ENCODE data around the gene IRF5. TPM values are rescaled to one million over a fixed set of nuclear protein-coding genes. Genes with fewer than 3 reads are reported as not detected.

Gene IRF5
- total RNA-seq, 1 experiment from 2014 or later: not detected

GRCh38 chr7:128928882-128929788 is 8.6 kb upstream of the IRF5 start:
- no TSS peak for BruUV-seq (replicated peaks)
- no peaks in the 10 kb centered on the region for H3K27me3 ChIP-seq (replicated peaks; ENCODE audit: insufficient read depth, low read depth, low read length, poor library complexity)
- DNase-seq (ENCODE audit: low spot score): no peak
- no peaks in the 10 kb centered on the region for H3K4me1 ChIP-seq (ENCODE audit: insufficient read depth, low read length, poor library complexity, severe bottlenecking)
- TF ChIP-seq EZH2 (IDR thresholded peaks at IDR 0.05; ENCODE audit: borderline replicate concordance, low read depth, low read length, poor library complexity, severe bottlenecking): no peak
- TF ChIP-seq, protein P1, sequence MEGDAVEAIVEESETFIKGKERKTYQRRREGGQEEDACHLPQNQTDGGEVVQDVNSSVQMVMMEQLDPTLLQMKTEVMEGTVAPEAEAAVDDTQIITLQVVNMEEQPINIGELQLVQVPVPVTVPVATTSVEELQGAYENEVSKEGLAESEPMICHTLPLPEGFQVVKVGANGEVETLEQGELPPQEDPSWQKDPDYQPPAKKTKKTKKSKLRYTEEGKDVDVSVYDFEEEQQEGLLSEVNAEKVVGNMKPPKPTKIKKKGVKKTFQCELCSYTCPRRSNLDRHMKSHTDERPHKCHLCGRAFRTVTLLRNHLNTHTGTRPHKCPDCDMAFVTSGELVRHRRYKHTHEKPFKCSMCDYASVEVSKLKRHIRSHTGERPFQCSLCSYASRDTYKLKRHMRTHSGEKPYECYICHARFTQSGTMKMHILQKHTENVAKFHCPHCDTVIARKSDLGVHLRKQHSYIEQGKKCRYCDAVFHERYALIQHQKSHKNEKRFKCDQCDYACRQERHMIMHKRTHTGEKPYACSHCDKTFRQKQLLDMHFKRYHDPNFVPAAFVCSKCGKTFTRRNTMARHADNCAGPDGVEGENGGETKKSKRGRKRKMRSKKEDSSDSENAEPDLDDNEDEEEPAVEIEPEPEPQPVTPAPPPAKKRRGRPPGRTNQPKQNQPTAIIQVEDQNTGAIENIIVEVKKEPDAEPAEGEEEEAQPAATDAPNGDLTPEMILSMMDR (conservative IDR thresholded peaks at IDR 0.05; ENCODE audit: low read depth, low read length): no peak
- H3K27ac ChIP-seq (ENCODE audit: low read depth, low read length, poor library complexity, severe bottlenecking): no peak overlapping the region
- H3K9me3 ChIP-seq (ENCODE audit: low read depth, low read length, poor library complexity, severe bottlenecking): no peaks in the 10 kb centered on the region
- H3K4me3 ChIP-seq (ENCODE audit: low read depth, low read length, poor library complexity, severe bottlenecking): no peak overlapping the region
- H3K36me3 ChIP-seq (ENCODE audit: insufficient read depth, low read length, poor library complexity, severe bottlenecking): no peaks in the 10 kb centered on the region
- CTCF ChIA-PET: no interaction called here
- intact Hi-C loops (cut with micrococcal nuclease; ENCODE audit: unreplicated experiment): no loop called here
- POLR2A ChIA-PET (ENCODE audit: low non-redundant PET): no interaction called here

DNA sequence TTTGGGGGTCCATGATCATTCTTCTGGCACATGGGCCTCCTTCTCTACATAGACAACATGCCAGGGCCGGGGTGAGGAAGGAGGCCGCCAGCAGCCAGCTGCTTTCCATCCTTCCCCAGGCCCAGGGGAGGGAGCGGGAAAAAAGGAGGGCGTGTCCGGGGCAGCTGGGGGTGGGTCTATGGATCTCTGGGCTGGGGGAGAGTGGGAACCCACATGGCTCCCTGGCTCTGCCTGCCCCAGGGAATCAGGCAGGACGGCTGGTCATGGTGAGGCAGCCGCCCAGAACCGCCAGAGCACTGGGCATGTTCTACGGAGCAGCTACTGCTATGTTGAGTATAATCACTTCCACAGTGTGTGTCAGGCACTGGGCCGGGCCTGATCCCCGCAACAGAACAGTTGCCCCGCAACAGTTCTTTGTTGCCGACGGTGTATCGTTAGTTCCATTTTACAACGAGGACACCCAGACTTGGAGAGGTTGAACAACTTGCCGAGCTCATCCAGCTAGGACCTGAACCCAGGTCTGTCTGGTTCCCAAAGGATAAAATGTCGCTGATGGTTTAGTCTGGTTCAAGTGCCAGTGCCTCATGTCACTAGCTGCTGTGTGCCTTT is 6.4 kb upstream of the IRF5 start:
- no peaks in the 10 kb centered on the region for H3K4me1 ChIP-seq (ENCODE audit: insufficient read depth, low read length, poor library complexity, severe bottlenecking)
- no peaks in the 10 kb centered on the region for H3K36me3 ChIP-seq (ENCODE audit: insufficient read depth, low read length, poor library complexity, severe bottlenecking)
- CTCF ChIA-PET: no interaction called here
- TF ChIP-seq EZH2 (IDR thresholded peaks at IDR 0.05; ENCODE audit: borderline replicate concordance, low read depth, low read length, poor library complexity, severe bottlenecking): no peak
- TF ChIP-seq, protein P1 (conservative IDR thresholded peaks at IDR 0.05; ENCODE audit: low read depth, low read length): no peak
- intact Hi-C loops (cut with micrococcal nuclease; ENCODE audit: unreplicated experiment): no loop called here
- H3K27me3 ChIP-seq (replicated peaks; ENCODE audit: insufficient read depth, low read depth, low read length, poor library complexity): peaks cover 14% of the 10 kb centered on the region
- POLR2A ChIA-PET (ENCODE audit: low non-redundant PET): no interaction called here
- no peak overlapping the region for H3K27ac ChIP-seq (ENCODE audit: low read depth, low read length, poor library complexity, severe bottlenecking)
- BruUV-seq (replicated peaks): no TSS peak
- no peak for DNase-seq (ENCODE audit: low spot score)
- no peaks in the 10 kb centered on the region for H3K9me3 ChIP-seq (ENCODE audit: low read depth, low read length, poor library complexity, severe bottlenecking)
- H3K4me3 ChIP-seq (ENCODE audit: low read depth, low read length, poor library complexity, severe bottlenecking): no peak overlapping the region

GRCh38 chr7:128931965-128932861 is 5.5 kb upstream of the IRF5 start:
- no peak for DNase-seq (ENCODE audit: low spot score)
- H3K36me3 ChIP-seq (ENCODE audit: insufficient read depth, low read length, poor library complexity, severe bottlenecking): no peaks in the 10 kb centered on the region
- H3K9me3 ChIP-seq (ENCODE audit: low read depth, low read length, poor library complexity, severe bottlenecking): no peaks in the 10 kb centered on the region
- ChIA-PET POLR2A (ENCODE audit: low non-redundant PET) (no interaction called here), CTCF (no interaction called here)
- no peak overlapping the region for H3K4me3 ChIP-seq (ENCODE audit: low read depth, low read length, poor library complexity, severe bottlenecking)
- H3K4me1 ChIP-seq (ENCODE audit: insufficient read depth, low read length, poor library complexity, severe bottlenecking): no peaks in the 10 kb centered on the region
- TF ChIP-seq, protein P1 (conservative IDR thresholded peaks at IDR 0.05; ENCODE audit: low read depth, low read length): no peak
- no peak for TF ChIP-seq EZH2 (IDR thresholded peaks at IDR 0.05; ENCODE audit: borderline replicate concordance, low read depth, low read length, poor library complexity, severe bottlenecking)
- intact Hi-C loops (cut with micrococcal nuclease; ENCODE audit: unreplicated experiment): no loop called here
- H3K27me3 ChIP-seq (replicated peaks; ENCODE audit: insufficient read depth, low read depth, low read length, poor library complexity): peaks cover 23% of the 10 kb centered on the region
- no peak overlapping the region for H3K27ac ChIP-seq (ENCODE audit: low read depth, low read length, poor library complexity, severe bottlenecking)
- BruUV-seq (replicated peaks): no TSS peak
